Chondrocyte (in vitro differentiated cells): ENCODE data around the gene HHEX. TPM values are rescaled to one million over a fixed set of nuclear protein-coding genes. Genes with fewer than 3 reads are reported as not detected.

Experiments used
- DNase-seq: peaks from one replicate; pipeline ENCODE4 v3.0.0; 2021; ENCODE audit warnings: mixed read lengths, low spot score
- H3K27ac Mint-ChIP-seq: one replicate; pipeline ENCODE4 v1.8.0; 2021; ENCODE audit warnings: mild to moderate bottlenecking, moderate library complexity, mixed read lengths; ENCODE audit not compliant: unreplicated experiment
- H3K27me3 Mint-ChIP-seq: 2 replicates; pipeline ENCODE4 v1.8.0; 2021; ENCODE audit warnings: low read depth, mixed read lengths
- H3K36me3 Mint-ChIP-seq: 2 replicates; pipeline ENCODE4 v1.8.0; 2021; ENCODE audit warnings: low read depth, mixed read lengths
- H3K4me1 Mint-ChIP-seq: 2 replicates; pipeline ENCODE4 v1.8.0; 2021; ENCODE audit warnings: low read depth, mild to moderate bottlenecking, mixed read lengths
- H3K4me3 Mint-ChIP-seq: one replicate; pipeline ENCODE4 v1.8.0; 2021; ENCODE audit warnings: mild to moderate bottlenecking, moderate library complexity, mixed read lengths; ENCODE audit not compliant: unreplicated experiment
- H3K9me3 Mint-ChIP-seq: 2 replicates; pipeline ENCODE4 v1.8.0; 2021; ENCODE audit warnings: low read depth, mixed read lengths
- CTCF ChIP-seq: fragments of 200-600 bp; sonication (generic); IDR thresholded peaks from 2 replicates; pipeline ENCODE4 v1.5.0; 2021; ENCODE audit warnings: antibody characterized with exemption, mild to moderate bottlenecking, moderate library complexity
- total RNA-seq: library from RNA; stranded (reverse); gene quantifications from 3 replicates; pipeline ENCODE4 v1.2.1, GENCODE V29; 2021

HHEX gene
- total RNA-seq, 1 donor from 2014 or later, result 0.80 TPM

- Mint-ChIP-seq H3K27ac (no peak overlapping the region), H3K27me3 (peaks cover 16% of the 10 kb centered on the region), H3K9me3 (no peaks in the 10 kb centered on the region), H3K36me3 (peaks cover 3% of the 10 kb centered on the region), H3K4me1 (peaks cover 18% of the 10 kb centered on the region), H3K4me3 (no peak overlapping the region)
- TF ChIP-seq CTCF, result no peak
- no peak for DNase-seq
Observed at GRCh38 chr10:92692697-92693533, 3.2 kb downstream of the HHEX start.

- TF ChIP-seq CTCF, result no peak
- Mint-ChIP-seq H3K4me3 (no peak overlapping the region), H3K4me1 (peaks cover 18% of the 10 kb centered on the region), H3K27ac (no peak overlapping the region), H3K27me3 (peaks cover 16% of the 10 kb centered on the region), H3K36me3 (peaks cover 3% of the 10 kb centered on the region), H3K9me3 (no peaks in the 10 kb centered on the region)
- DNase-seq, result no peak
Observed at GRCh38 chr10:92693534-92693893, 3.8 kb downstream of the HHEX start.

DNA sequence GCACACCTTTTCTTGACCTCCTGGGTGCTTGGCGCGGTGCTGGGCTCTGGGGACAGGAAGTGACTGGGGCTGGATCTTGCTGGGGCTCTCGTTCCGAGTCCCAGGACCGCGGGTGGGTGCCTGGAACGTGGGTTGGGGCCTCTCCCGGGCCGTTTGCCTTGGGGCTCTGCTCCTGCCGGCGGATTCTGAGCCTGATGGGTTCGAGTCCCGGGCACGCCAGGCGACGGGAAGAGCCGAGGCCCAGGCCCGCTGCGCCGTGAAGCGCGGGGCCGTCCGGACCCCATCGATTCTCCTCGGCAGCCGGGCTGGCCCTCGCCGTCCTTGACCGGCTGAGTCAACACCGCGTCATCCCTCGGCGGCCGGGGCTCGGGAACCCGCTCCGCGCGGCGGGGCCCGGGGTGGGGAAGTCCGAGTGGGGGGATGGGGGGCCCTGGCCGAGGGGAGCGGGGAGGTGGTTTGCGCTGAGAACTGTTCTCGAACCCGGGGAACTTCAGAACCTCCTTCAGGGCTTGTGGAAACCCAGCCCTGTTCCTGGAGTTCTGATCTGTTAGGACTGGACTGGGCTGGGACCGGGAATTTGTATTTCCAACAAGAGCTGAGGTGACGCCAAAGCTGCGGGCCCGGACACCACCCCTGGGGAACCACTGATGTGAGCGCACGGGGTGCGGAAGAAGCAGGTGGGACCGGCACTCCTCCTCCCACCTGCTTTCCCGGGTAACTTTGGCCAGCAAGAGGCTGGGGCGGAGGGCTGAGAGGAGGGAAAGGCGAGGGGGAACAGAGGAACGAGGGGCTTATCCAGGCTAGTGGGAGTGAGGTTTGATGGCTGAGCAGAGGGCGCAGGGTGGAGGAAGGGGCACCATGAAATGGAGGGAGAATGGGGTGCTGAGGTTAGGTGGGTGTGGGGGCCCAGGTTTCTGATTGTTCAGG is 6.2 kb downstream of the HHEX start:
- H3K4me1 Mint-ChIP-seq, result peaks cover 27% of the 10 kb centered on the region
- peak overlapping the region; percentile 77 for H3K27ac Mint-ChIP-seq
- no peak for TF ChIP-seq CTCF
- peaks cover 16% of the 10 kb centered on the region for H3K27me3 Mint-ChIP-seq
- peak overlapping the region; percentile 60 for H3K4me3 Mint-ChIP-seq
- no peak for DNase-seq
- H3K9me3 Mint-ChIP-seq, result no peaks in the 10 kb centered on the region
- peaks cover 3% of the 10 kb centered on the region for H3K36me3 Mint-ChIP-seq

DNA sequence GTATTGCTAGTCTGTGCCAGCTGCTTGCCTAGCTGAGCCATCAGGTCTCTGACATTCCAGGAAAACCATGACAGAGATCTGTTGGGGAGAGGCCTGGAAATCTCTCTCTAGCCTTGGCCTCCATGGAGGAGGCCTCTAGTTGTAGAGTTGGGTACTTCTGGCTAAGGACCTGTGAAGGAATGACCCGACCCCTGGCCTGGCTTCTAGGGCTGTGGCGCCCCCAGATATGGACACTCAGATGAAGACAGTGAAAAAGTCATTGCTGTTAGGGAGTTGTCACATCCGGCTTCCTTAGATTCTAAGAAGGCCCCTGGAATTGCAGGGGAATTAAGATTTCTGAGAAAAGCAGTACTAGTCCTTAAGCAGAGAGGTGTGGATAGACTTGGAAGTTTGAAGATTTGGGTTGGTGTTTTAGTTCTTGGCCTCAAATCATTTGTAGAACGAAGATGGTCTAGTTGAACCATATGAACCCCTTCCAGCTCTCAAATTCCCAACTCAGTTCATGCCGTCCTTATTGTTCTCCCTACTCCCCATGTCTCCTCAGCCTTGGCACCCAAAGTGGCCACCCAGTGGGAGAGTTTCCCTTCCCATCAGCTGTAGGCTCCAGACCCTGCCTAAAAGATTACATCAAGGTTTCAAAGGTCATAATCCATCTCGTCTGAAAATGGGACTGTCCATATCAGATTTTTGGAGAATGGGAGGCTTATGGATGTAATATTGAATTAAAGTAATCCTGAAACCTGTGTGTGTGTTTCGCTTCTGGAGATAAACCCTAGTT is 7.0 kb downstream of the HHEX start:
- no peaks in the 10 kb centered on the region for H3K9me3 Mint-ChIP-seq
- H3K27ac Mint-ChIP-seq, result no peak overlapping the region
- DNase-seq, result no peak
- H3K4me3 Mint-ChIP-seq, result peak overlapping the region; percentile 52
- H3K27me3 Mint-ChIP-seq, result peaks cover 15% of the 10 kb centered on the region
- H3K36me3 Mint-ChIP-seq, result peaks cover 3% of the 10 kb centered on the region
- no peak for TF ChIP-seq CTCF
- H3K4me1 Mint-ChIP-seq, result peaks cover 27% of the 10 kb centered on the region
